Heart left ventricle (tissue), 16 donors: ENCODE results near the gene PSTPIP1. TPM values are rescaled to one million over a fixed set of nuclear protein-coding genes. Genes with fewer than 3 reads are reported as not detected.

Experiments
- ATAC-seq, 4 donors: fragments of 200-7000 bp; cut with Tn5 transposase; one replicate each; pipeline ENCODE4 v1.9.1; 2020 to 2022; ENCODE audit warnings: moderate library complexity in 4 of 4, mild to moderate bottlenecking in 3 of 4, moderate number of reproducible peaks in 1 of 4
- DNase-seq, 5 donors: peaks; one replicate each; pipeline ENCODE4 v3.0.0-alpha.2; 2020
- H3K27ac ChIP-seq, 12 donors: fragments of 200-600 bp; sonication (generic) in 4 of 12; one replicate each; pipeline versions ENCODE4 v1.5.0 to v1.8.0; 2016 to 2022; ENCODE audit warnings: mild to moderate bottlenecking in 2 of 12
- H3K27me3 ChIP-seq, 9 donors: fragments of 200-600 bp; sonication (generic) in 2 of 9; one replicate each; pipeline versions ENCODE4 v1.5.1 to v1.8.0; 2016 to 2022; ENCODE audit warnings: mild to moderate bottlenecking in 3 of 9
- H3K36me3 ChIP-seq, 9 donors: fragments of 200-600 bp; sonication (generic) in 2 of 9; one replicate each; pipeline versions ENCODE4 v1.5.0 to v1.8.0; 2018 to 2022; ENCODE audit warnings: mild to moderate bottlenecking in 2 of 9
- H3K4me1 ChIP-seq, 12 donors: fragments of 200-600 bp; sonication (generic) in 4 of 12; one replicate each; pipeline versions ENCODE4 v1.5.0 to v1.8.0; 2016 to 2022; ENCODE audit warnings: mild to moderate bottlenecking in 3 of 12
- H3K4me3 ChIP-seq, 12 donors: fragments of 200-600 bp; sonication (generic) in 4 of 12; one replicate each; pipeline versions ENCODE4 v1.5.0 to v1.8.0; 2017 to 2022; ENCODE audit warnings: mild to moderate bottlenecking in 9 of 12, moderate library complexity in 4 of 12
- H3K9me3 ChIP-seq, 12 donors: fragments of 200-600 bp; sonication (generic) in 4 of 12; one replicate each; pipeline versions ENCODE4 v1.5.0 to v1.8.0; 2016 to 2022; ENCODE audit warnings: mild to moderate bottlenecking in 1 of 12
- POLR2A ChIP-seq, 2 donors: fragments of 450-650 bp; IDR thresholded peaks; one replicate each; pipeline ENCODE4 v1.6.1; 2017; ENCODE audit warnings: antibody characterized with exemption in 2 of 2, mild to moderate bottlenecking in 2 of 2, moderate library complexity in 2 of 2
- WGBS, 4 donors: extraction: QIAGEN DNeasy Blood & Tissue Kit in 2 of 4; methylation state at CpG; one replicate each; pipeline versions ENCODE4 v1.1.5 to v1.1.7; 2013 to 2018; 5-methylcytosine and 5-hydroxymethylcytosine counted together
- intact Hi-C, 10 donors: fragments of 100-400 bp; cut with DNase I; formaldehyde crosslinking; loops; one replicate each; pipeline versions ENCODE4 v1.11.1 to v1.14.2; 2022
- polyA plus RNA-seq, 2 donors: library from polyadenylated mRNA; stranded (reverse); fragments of 200-250 nt; gene quantifications; one replicate each; pipeline ENCODE4 v1.2.3, GENCODE V29; 2013
- total RNA-seq, 9 donors: library from RNA; depleted of rRNA in 2 of 9; stranded (reverse); fragments of >200 nt in 2 of 9; fragmentation: NEBNext Ultra II Directional in 3 of 9; extraction: Animal tissue kit (Norgen Biotek cat#: 25700) in 3 of 9; gene quantifications; one replicate each; pipeline versions ENCODE4 v1.1.0 to v1.2.4, GENCODE V29; 2016 to 2023
- TF ChIP-seq, protein P1 (sequence below), 12 donors: fragments of 200-600 bp; sonication (generic) in 4 of 12; IDR thresholded peaks; one replicate each; pipeline versions ENCODE4 v1.5.0 to v1.8.0; 2018 to 2022; ENCODE audit warnings: antibody characterized with exemption in 12 of 12, mild to moderate bottlenecking in 5 of 12
- donor health status: ischemic (EF 13 %, LVEDD 7.1; RV severe dilation, severe dysfunction).
- donor health status: healthy with polysubstance abuse.
- donor health status: DM: no; HTN: yes; CAD: no.
- donor health status: DM: no; HTN: no; CAD: no.
- donor health status: ischemic (EF 25% LVEDD 6.9; RV normal size, moderate dysfunction).
- donor health status: ischemic (EF 25% LVEDD 5.7; RV mildly dilated, moderate dysfunction).
- donor health status: healthy.
- donor health status: DM: yes; HTN: yes; CAD: no.
- donor health status: ischemic (EF 35%, LVEDD 5.7; RV mildly dilated, moderate dysfunction).
- donor health status: nonischemic (EF 11% LVEDD 7.7; RV severe dilation, severe dysfunction).
- donor health status: DM: yes; HTN: yes; CAD: no.
- donor health status: PGD.
- donor health status: ischemic (EF 29% LVEDD 5.4; RV normal size, mild dysfunction).
- donor health status: nonischemic (EF 23%, LVEDD 6.1; RV moderate dilation, normal function).

PSTPIP1 gene
- total and polyA plus RNA-seq, 11 donors = 1.3 to 17.2 (median 2.9) TPM

DNA sequence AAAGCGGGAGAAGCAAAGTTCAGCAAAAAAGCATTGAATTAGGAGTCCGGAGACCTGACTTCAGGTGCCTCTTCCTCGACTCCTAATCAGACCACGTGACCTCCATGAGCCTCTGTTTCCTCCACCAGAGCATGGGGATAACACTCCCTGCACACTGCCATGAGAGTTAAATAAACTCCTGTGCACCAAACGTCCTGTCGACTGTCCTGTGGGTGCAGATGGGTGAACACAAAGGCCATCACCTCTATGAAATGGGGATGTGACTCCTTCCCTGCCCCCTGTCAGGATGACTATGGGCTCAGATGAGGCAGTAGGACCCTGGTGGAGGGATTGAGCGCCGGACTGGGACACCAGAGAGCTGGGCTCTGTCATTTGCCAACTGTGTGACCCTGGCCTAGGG lies 89.5 kb downstream of the PSTPIP1 start:
- no peak for ATAC-seq
- H3K27me3 ChIP-seq = no peaks in the 10 kb centered on the region
- no peaks in the 10 kb centered on the region for H3K36me3 ChIP-seq
- peaks cover 0 to 12% (median 8%) of the 10 kb centered on the region in 12 donors for H3K4me1 ChIP-seq
- no peaks in the 10 kb centered on the region for H3K9me3 ChIP-seq
- DNase-seq = no peak
- TF ChIP-seq POLR2A (IDR thresholded peaks at IDR 0.05) = no peak
- TF ChIP-seq, protein P1, sequence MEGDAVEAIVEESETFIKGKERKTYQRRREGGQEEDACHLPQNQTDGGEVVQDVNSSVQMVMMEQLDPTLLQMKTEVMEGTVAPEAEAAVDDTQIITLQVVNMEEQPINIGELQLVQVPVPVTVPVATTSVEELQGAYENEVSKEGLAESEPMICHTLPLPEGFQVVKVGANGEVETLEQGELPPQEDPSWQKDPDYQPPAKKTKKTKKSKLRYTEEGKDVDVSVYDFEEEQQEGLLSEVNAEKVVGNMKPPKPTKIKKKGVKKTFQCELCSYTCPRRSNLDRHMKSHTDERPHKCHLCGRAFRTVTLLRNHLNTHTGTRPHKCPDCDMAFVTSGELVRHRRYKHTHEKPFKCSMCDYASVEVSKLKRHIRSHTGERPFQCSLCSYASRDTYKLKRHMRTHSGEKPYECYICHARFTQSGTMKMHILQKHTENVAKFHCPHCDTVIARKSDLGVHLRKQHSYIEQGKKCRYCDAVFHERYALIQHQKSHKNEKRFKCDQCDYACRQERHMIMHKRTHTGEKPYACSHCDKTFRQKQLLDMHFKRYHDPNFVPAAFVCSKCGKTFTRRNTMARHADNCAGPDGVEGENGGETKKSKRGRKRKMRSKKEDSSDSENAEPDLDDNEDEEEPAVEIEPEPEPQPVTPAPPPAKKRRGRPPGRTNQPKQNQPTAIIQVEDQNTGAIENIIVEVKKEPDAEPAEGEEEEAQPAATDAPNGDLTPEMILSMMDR (IDR thresholded peaks at IDR 0.05) = no peak
- H3K4me3 ChIP-seq = no peak overlapping the region
- intact Hi-C loops = no loop called here
- H3K27ac ChIP-seq = peak overlapping the region in 1 of 12 donors; percentile 47
- 86 to 91% (median 89%) methylated on average over 8 of the region's 8 CpGs for WGBS, 4 donors

DNA sequence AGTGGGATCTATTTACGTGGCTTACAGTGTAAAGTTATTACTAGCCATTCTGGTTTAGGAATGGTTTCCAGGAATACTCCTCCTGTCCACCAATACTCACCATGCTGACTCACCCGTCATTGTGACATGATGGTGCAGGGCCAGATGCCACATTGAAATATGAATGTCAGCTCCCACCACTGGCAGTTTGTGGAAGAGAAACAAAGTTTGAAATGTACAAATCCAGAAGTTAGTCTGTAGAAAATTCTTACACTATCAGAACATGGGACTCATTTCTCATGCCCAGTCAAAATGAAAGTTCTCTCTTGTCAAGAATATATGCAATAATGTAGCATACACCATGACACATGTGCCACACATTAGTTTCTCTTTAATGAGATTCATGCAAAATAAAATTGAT lies 90.4 kb downstream of the PSTPIP1 start:
- WGBS, 4 donors = 33 to 82% (median 59%) methylated on average over 2 of the region's 2 CpGs
- peaks cover 0 to 12% (median 8%) of the 10 kb centered on the region in 12 donors for H3K4me1 ChIP-seq
- TF ChIP-seq POLR2A (IDR thresholded peaks at IDR 0.05) = no peak
- no peak for DNase-seq
- intact Hi-C loops = no loop called here
- H3K4me3 ChIP-seq = no peak overlapping the region
- H3K9me3 ChIP-seq = no peaks in the 10 kb centered on the region
- ATAC-seq = no peak
- peak overlapping the region in 1 of 12 donors; percentile 32 for H3K27ac ChIP-seq
- no peaks in the 10 kb centered on the region for H3K27me3 ChIP-seq
- H3K36me3 ChIP-seq = no peaks in the 10 kb centered on the region

Other genes starting within 250 kb of the PSTPIP1 start
- gene SCAPER, start 89.8 kb upstream of the PSTPIP1 start, total RNA-seq = 10 to 100 TPM; 27.7 to 53.9 (median 41.5) TPM
- gene SCAPER, start 89.8 kb upstream of the PSTPIP1 start, polyA plus RNA-seq = 10 to 100 TPM in 1 of 2 donors, 1 to 10 TPM in 1; 6.7 to 12.0 TPM
- 10 to 100 TPM; 22.2 to 32.9 (median 28.7) TPM for gene RCN2, start 63.4 kb upstream of the PSTPIP1 start, total RNA-seq
- 10 to 100 TPM; 17.3 to 38.6 TPM for gene RCN2, start 63.4 kb upstream of the PSTPIP1 start, polyA plus RNA-seq
- gene TSPAN3, start 76.0 kb downstream of the PSTPIP1 start, total RNA-seq = 100 to 1,000 TPM in 8 of 9 donors, 10 to 100 TPM in 1; 90.4 to 218 (median 133) TPM
- 100 to 1,000 TPM in 1 of 2 donors, 10 to 100 TPM in 1; 58.1 to 247 TPM for gene TSPAN3, start 76.0 kb downstream of the PSTPIP1 start, polyA plus RNA-seq